H1 (cell line): ENCODE results near the gene PAK6. TPM values are rescaled to one million over a fixed set of nuclear protein-coding genes. Genes with fewer than 3 reads are reported as not detected.

Source experiments
- CTCF ChIA-PET: fragments of 300-600 bp; sonication (Branson Sonifier 250); formaldehyde crosslinking; loops from one replicate; lab custom pipeline; 2021; ENCODE audit not compliant: partially characterized antibody; lab: Charles Lee
- POLR2A ChIA-PET: fragments of 300-600 bp; sonication (Branson Sonifier 250); formaldehyde crosslinking; loops from one replicate; lab custom pipeline; 2021; ENCODE audit warnings: inconsistent platforms; ENCODE audit not compliant: partially characterized antibody; lab: Charles Lee
- DNase-seq, 2 experiments: peaks; one replicate each; pipeline versions ENCODE4 v3.0.0 to v3.0.0-alpha.2; 2010 to 2022; ENCODE audit warnings: low spot score in 2 of 2, low read depth in 1 of 2, mixed read lengths in 1 of 2
- FAIRE-seq: peaks from 2 replicates; lab custom pipeline; 2011; peaks lifted over from hg19 to GRCh38; lab: Jason Lieb, UNC
- H2AFZ ChIP-seq: 2 replicates; pipeline ENCODE4 v1.8.1; 2012; ENCODE audit warnings: low read length, inconsistent platforms
- H2AK5ac ChIP-seq: 2 replicates; pipeline ENCODE4 v1.6.1; 2013; ENCODE audit warnings: low read depth, low read length
- H2BK120ac ChIP-seq: replicated peaks from 2 replicates; pipeline ENCODE3; 2013; ENCODE audit warnings: low read depth, low read length, inconsistent platforms
- H2BK12ac ChIP-seq: 2 replicates; pipeline ENCODE4 v1.6.1; 2013; ENCODE audit warnings: low read depth, low read length
- H2BK15ac ChIP-seq: 2 replicates; pipeline ENCODE4 v1.6.1; 2013; ENCODE audit warnings: low read length
- H2BK20ac ChIP-seq: 2 replicates; pipeline ENCODE4 v1.6.1; 2013; ENCODE audit warnings: low read length
- H2BK5ac ChIP-seq: 2 replicates; pipeline ENCODE4 v1.6.1; 2013; ENCODE audit warnings: low read depth, low read length
- H3K14ac ChIP-seq: 2 replicates; pipeline ENCODE4 v1.6.1; 2013; ENCODE audit warnings: inconsistent platforms; ENCODE audit not compliant: insufficient read length
- H3K18ac ChIP-seq: 2 replicates; pipeline ENCODE4 v1.6.1; 2013; ENCODE audit warnings: low read length; ENCODE audit errors: extremely low read depth
- H3K23ac ChIP-seq: 2 replicates; pipeline ENCODE4 v1.6.1; 2013; ENCODE audit warnings: inconsistent platforms; ENCODE audit not compliant: insufficient read length
- H3K23me2 ChIP-seq: 2 replicates; pipeline ENCODE4 v1.6.1; 2013; ENCODE audit warnings: low read depth, low read length
- H3K27ac ChIP-seq: 2 replicates; pipeline ENCODE4 v1.6.1; 2011; ENCODE audit warnings: low read depth, low read length, inconsistent platforms
- H3K27me3 ChIP-seq, 4 experiments: replicated peaks in 1 of 4; 1 replicate in 1 of 4; 2 replicates in 3 of 4; pipeline versions ENCODE4 v1.6.1 to v1.8.1; 2011 to 2013; ENCODE audit warnings: low read length in 3 of 4, mild to moderate bottlenecking in 3 of 4, inconsistent platforms in 2 of 4, mixed read lengths in 2 of 4, moderate library complexity in 1 of 4; ENCODE audit not compliant: control insufficient read depth in 3 of 4, insufficient read depth in 3 of 4; ENCODE audit errors: extremely low read depth in 1 of 4
- H3K36me3 ChIP-seq, 4 experiments: 2 replicates each; pipeline versions ENCODE4 v1.6.1 to v1.8.1; 2011 to 2013; ENCODE audit warnings: mild to moderate bottlenecking in 4 of 4, low read length in 3 of 4, moderate library complexity in 2 of 4, control low read depth in 1 of 4, inconsistent platforms in 1 of 4; ENCODE audit not compliant: insufficient read depth in 4 of 4, control insufficient read depth in 2 of 4
- H3K4ac ChIP-seq: replicated peaks from 2 replicates; pipeline ENCODE3; 2013; ENCODE audit warnings: low read length, low read depth, mixed read lengths, inconsistent platforms; ENCODE audit not compliant: insufficient read length
- H3K4me1 ChIP-seq, 4 experiments: replicated peaks in 1 of 4; 1 replicate in 1 of 4; 2 replicates in 3 of 4; pipeline versions ENCODE4 v1.6.1 to v1.8.1; 2011 to 2013; ENCODE audit warnings: low read length in 3 of 4, inconsistent platforms in 2 of 4, mixed read lengths in 1 of 4; ENCODE audit not compliant: insufficient read depth in 4 of 4, control insufficient read depth in 3 of 4
- H3K4me2 ChIP-seq, 2 experiments: 2 replicates each; pipeline versions ENCODE4 v1.6.1 to v1.8.1; 2011 to 2013; ENCODE audit warnings: low read depth in 2 of 2, low read length in 2 of 2, control low read depth in 1 of 2, inconsistent platforms in 1 of 2, mild to moderate bottlenecking in 1 of 2; ENCODE audit not compliant: insufficient read depth in 1 of 2
- H3K4me3 ChIP-seq, 4 experiments: fragments of 200-600, 300-600 bp in 1 of 4; sonication (generic), shearing (Covaris generic), sonication (Bioruptor Twin) in 1 of 4; 2 replicates each; pipeline versions ENCODE4 v1.5.1 to v1.8.1; 2011 to 2016; ENCODE audit warnings: low read length in 4 of 4, low read depth in 3 of 4, control low read depth in 2 of 4, inconsistent platforms in 2 of 4, mild to moderate bottlenecking in 2 of 4, mixed read lengths in 1 of 4, moderate library complexity in 1 of 4; ENCODE audit not compliant: insufficient read depth in 2 of 4; ENCODE audit errors: extremely low read depth in 1 of 4
- H3K56ac ChIP-seq: replicated peaks from 2 replicates; pipeline ENCODE3; 2013; ENCODE audit warnings: low read depth, mild to moderate bottlenecking, mixed read lengths, low read length, inconsistent platforms; ENCODE audit not compliant: insufficient read length
- H3K79me1 ChIP-seq: 2 replicates; pipeline ENCODE4 v1.6.1; 2013; ENCODE audit warnings: low read depth, low read length, control low read depth
- H3K79me2 ChIP-seq, 2 experiments: 2 replicates each; pipeline versions ENCODE4 v1.6.1 to v1.8.1; 2012 to 2013; ENCODE audit warnings: low read length in 2 of 2, mild to moderate bottlenecking in 2 of 2, inconsistent platforms in 1 of 2; ENCODE audit not compliant: insufficient read depth in 2 of 2, control insufficient read depth in 1 of 2
- H3K9ac ChIP-seq, 4 experiments: replicated peaks in 1 of 4; 1 replicate in 1 of 4; 2 replicates in 3 of 4; pipeline versions ENCODE4 v1.6.1 to v1.8.1; 2011 to 2013; ENCODE audit warnings: low read depth in 3 of 4, low read length in 3 of 4, control low read depth in 2 of 4, mild to moderate bottlenecking in 2 of 4, moderate library complexity in 2 of 4, inconsistent platforms in 1 of 4; ENCODE audit errors: extremely low read depth in 1 of 4
- H3K9me3 ChIP-seq, 2 experiments: 2 replicates each; pipeline versions ENCODE4 v1.6.1 to v1.8.1; 2012 to 2013; ENCODE audit warnings: mild to moderate bottlenecking in 2 of 2, moderate library complexity in 2 of 2, control low read depth in 1 of 2, inconsistent platforms in 1 of 2, low read depth in 1 of 2, low read length in 1 of 2, mixed read lengths in 1 of 2; ENCODE audit not compliant: insufficient read depth in 2 of 2
- H4K20me1 ChIP-seq, 2 experiments: replicated peaks in 1 of 2; 2 replicates each; pipeline versions ENCODE3 to v1.8.1; 2011 to 2013; ENCODE audit warnings: inconsistent platforms in 2 of 2, low read length in 2 of 2, mild to moderate bottlenecking in 1 of 2; ENCODE audit not compliant: insufficient read depth in 2 of 2, control insufficient read depth in 1 of 2
- H4K5ac ChIP-seq: 2 replicates; pipeline ENCODE4 v1.6.1; 2013; ENCODE audit warnings: low read length, low read depth, mixed read lengths, inconsistent platforms; ENCODE audit not compliant: insufficient read length
- H4K8ac ChIP-seq: 2 replicates; pipeline ENCODE4 v1.8.0; 2013; ENCODE audit warnings: mild to moderate bottlenecking, moderate library complexity, low read length, inconsistent platforms; ENCODE audit not compliant: insufficient read depth; ENCODE audit errors: extremely low read depth
- H4K91ac ChIP-seq: replicated peaks from 2 replicates; pipeline ENCODE3; 2013; ENCODE audit warnings: low read length, mixed read lengths, inconsistent platforms; ENCODE audit not compliant: insufficient read length
- BCL11A ChIP-seq, 2 experiments: IDR thresholded peaks; one replicate each; pipeline ENCODE4 v1.6.1; 2011; ENCODE audit warnings: low read depth in 2 of 2, low read length in 2 of 2, mild to moderate bottlenecking in 2 of 2
- BRCA1 ChIP-seq: IDR thresholded peaks from 2 replicates; pipeline ENCODE4 v1.6.1; 2012; ENCODE audit warnings: low read depth, low read length, improper control_type of control experiment
- CHD1 ChIP-seq: IDR thresholded peaks from 2 replicates; pipeline ENCODE4 v1.6.1; 2012; ENCODE audit warnings: low read depth, low read length, improper control_type of control experiment
- E2F6 ChIP-seq: IDR thresholded peaks from 2 replicates; pipeline ENCODE4 v1.6.1; 2012; ENCODE audit warnings: inconsistent platforms
- KDM4A ChIP-seq: IDR thresholded peaks from one replicate; pipeline ENCODE4 v1.7.1; 2012; ENCODE audit warnings: low read depth, mild to moderate bottlenecking, moderate library complexity, low read length, inconsistent platforms; ENCODE audit not compliant: severe bottlenecking
- POLR2AphosphoS5 ChIP-seq: IDR thresholded peaks from 2 replicates; pipeline ENCODE4 v1.6.1; 2011; ENCODE audit warnings: low read depth, low read length
- POU5F1 ChIP-seq: IDR thresholded peaks from 2 replicates; pipeline ENCODE4 v1.6.1; 2011; ENCODE audit warnings: low read depth, mild to moderate bottlenecking, low read length, moderate library complexity
- RXRA ChIP-seq: IDR thresholded peaks from 2 replicates; pipeline ENCODE4 v1.6.1; 2011; ENCODE audit warnings: low read depth, mild to moderate bottlenecking, low read length, moderate library complexity; ENCODE audit not compliant: insufficient read depth
- SIX5 ChIP-seq: IDR thresholded peaks from 2 replicates; pipeline ENCODE4 v1.6.1; 2011; ENCODE audit warnings: mild to moderate bottlenecking, low read depth, low read length
- TAF1 ChIP-seq: IDR thresholded peaks from 2 replicates; pipeline ENCODE4 v1.6.1; 2011; ENCODE audit warnings: mild to moderate bottlenecking, low read depth, low read length
- WGBS, 2 experiments: shearing (Covaris generic) in 1 of 2; methylation state at CpG; one replicate each; pipeline versions ENCODE4 v1.1.6 to v1.1.7; 2013 to 2015; ENCODE audit warnings: low lambda C conversion rate in 2 of 2, mixed read lengths in 2 of 2, inconsistent platforms in 1 of 2, low coverage in 1 of 2, missing lambda C conversion rate in 1 of 2; ENCODE audit not compliant: insufficient replicate concordance in 2 of 2, insufficient coverage in 1 of 2, insufficient read length in 1 of 2; ENCODE audit errors: extremely low coverage in 1 of 2, missing lambda C conversion rate in 1 of 2; 5-methylcytosine and 5-hydroxymethylcytosine counted together
- polyA plus RNA-seq, 7 experiments: library from polyadenylated mRNA; depleted of rRNA in 3 of 7; stranded (reverse) in 5 of 7; unstranded in 2 of 7; fragments of >200 nt in 5 of 7; fragments of 200-250 nt in 2 of 7; gene quantifications; 1 replicate in 5 of 7; 2 replicates in 1 of 7; 4 replicates in 1 of 7; pipeline versions ENCODE4 v1.2.1 to v1.2.3, GENCODE V29; 2011 to 2013; ENCODE audit warnings: missing spikeins in 2 of 7, mixed read lengths in 2 of 7
- total RNA-seq: library from RNA; stranded (reverse); fragmentation: NEBNext Ultra II Directional; extraction: Animal tissue kit (Norgen Biotek cat#: 25700); gene quantifications from 2 replicates; pipeline ENCODE4 v1.2.1, GENCODE V29; 2021

Gene PAK6
- total and polyA plus RNA-seq, 2 of the 8 experiments (the other 6 are each of a cell fraction or from before 2014, with no cell fraction given), result 6.9 to 9.4 TPM

GRCh38 chr15:40239693-40240618 lies 1.1 kb downstream of the PAK6 start:
- no peaks in the 10 kb centered on the region for H3K79me2 ChIP-seq
- peaks cover 4% of the 10 kb centered on the region; the same call in 1 of the 2 replicates for H3K23me2 ChIP-seq
- peak overlapping the region; percentile 72; the same call in 1 of the 2 replicates for H2BK20ac ChIP-seq
- no peak overlapping the region for H3K27ac ChIP-seq
- H3K56ac ChIP-seq, result peak overlapping the region; percentile 50
- peak overlapping the region; percentile 77 for H4K91ac ChIP-seq
- no peaks in the 10 kb centered on the region for H3K36me3 ChIP-seq
- peak overlapping the region; percentile 53; the same call in 1 of the 2 replicates for H4K8ac ChIP-seq
- no peaks in the 10 kb centered on the region for H4K20me1 ChIP-seq
- 83% methylated on average over 18 of the region's 19 CpGs; no CpG with 5 or more reads in 1 of the 2 experiments for WGBS, 2 experiments
- FAIRE-seq, result no peak
- peak overlapping the region; percentile 22; the same call in 1 of the 2 replicates for H2BK12ac ChIP-seq
- no peak overlapping the region; a peak in 2 of 7 replicates for H3K9ac ChIP-seq
- no peak overlapping the region for H2BK120ac ChIP-seq
- no peaks in the 10 kb centered on the region for H3K79me1 ChIP-seq
- peak overlapping the region; percentile 13; the same call in 1 of the 2 replicates for H2BK5ac ChIP-seq
- CTCF ChIA-PET, result interaction anchor here (0.5 to 46.3 kb wide), 18 partner anchors 11 to 212 kb away, joined by 3 to 1340 read pairs (median 4); partner anchors contain the start of gene PLCB2
- no peak for DNase-seq
- no peaks in the 10 kb centered on the region for H3K9me3 ChIP-seq
- peak overlapping the region; percentile 29 for H4K5ac ChIP-seq
- H3K4me1 ChIP-seq, result peaks cover 9 to 20% (median 16%) of the 10 kb centered on the region in 4 experiments
- no peak overlapping the region for H3K23ac ChIP-seq
- H3K4ac ChIP-seq, result no peak overlapping the region
- peak overlapping the region; percentile 63; the same call in 1 of the 2 replicates for H3K18ac ChIP-seq
- peak overlapping the region; percentile 82; the same call in 1 of the 2 replicates for H2BK15ac ChIP-seq
- peak overlapping the region; percentile 73 to 84 for H3K4me2 ChIP-seq
- no peak overlapping the region for H3K14ac ChIP-seq
- H3K27me3 ChIP-seq, result peaks cover 0 to 6% (median 2%) of the 10 kb centered on the region in 4 experiments; a peak in 2 of 7 replicates
- no peak for TF ChIP-seq E2F6
- TF ChIP-seq BCL11A (IDR thresholded peaks at IDR 0.05; ENCODE audit: low read depth in 2 of 2, low read length in 2 of 2), result no peak
- no peak for TF ChIP-seq POLR2AphosphoS5
- TF ChIP-seq CHD1, result no peak
- TF ChIP-seq KDM4A, result no peak
- no peak for TF ChIP-seq SIX5
- no peak for TF ChIP-seq RXRA
- no peak for TF ChIP-seq POU5F1
- no peak for TF ChIP-seq TAF1
- TF ChIP-seq BRCA1, result no peak
- H2AFZ ChIP-seq, result peak overlapping the region; percentile 14; the same call in 1 of the 2 replicates
- POLR2A ChIA-PET, result interaction anchor here (1.0 to 6.2 kb wide), 13 partner anchors 10 to 200 kb away, joined by 3 to 47 read pairs (median 6); partner anchors contain the start of genes BAHD1 and BUB1B
- no peak overlapping the region for H2AK5ac ChIP-seq
- peak overlapping the region in 3 of 4 experiments; percentile 26 to 54 (median 34); a peak in 4 of 8 replicates for H3K4me3 ChIP-seq
